Stomach (tissue), 4 donors: ENCODE data around the gene AP1B1.

Source experiments
- CTCF ChIP-seq, 7 experiments: fragments of 450-650 bp in 4 of 7; fragments of 200-600 bp in 3 of 7; sonication (generic) in 3 of 7; IDR thresholded peaks; one replicate each; pipeline ENCODE4 v1.5.1; 2016 to 2019; ENCODE audit warnings: antibody characterized with exemption in 7 of 7, control low read depth in 2 of 7, mild to moderate bottlenecking in 1 of 7
- EP300 ChIP-seq: sonication (generic); formaldehyde crosslinking; IDR thresholded peaks from one replicate; pipeline ENCODE4 v1.6.1; 2017; ENCODE audit warnings: antibody characterized with exemption
- POLR2A ChIP-seq, 4 donors: fragments of 450-650 bp; IDR thresholded peaks; one replicate each; pipeline ENCODE4 v1.6.1; 2016; ENCODE audit warnings: antibody characterized with exemption in 4 of 4, control low read depth in 2 of 4, mild to moderate bottlenecking in 1 of 4, moderate library complexity in 1 of 4
- POLR2AphosphoS5 ChIP-seq, 3 donors: sonication (generic); formaldehyde crosslinking; IDR thresholded peaks; one replicate each; pipeline ENCODE4 v1.6.1; 2016; ENCODE audit warnings: antibody characterized with exemption in 3 of 3

- TF ChIP-seq CTCF (IDR thresholded peaks at IDR 0.05) (no peak), POLR2AphosphoS5 (IDR thresholded peaks at IDR 0.05) (no peak), POLR2A (IDR thresholded peaks at IDR 0.05) (no peak), EP300 (no peak)
These were observed 89.7 kb downstream of the AP1B1 start for GRCh38 chr22:29298641-29299040.
